HepG2 (cell line): Measurements from ENCODE around the gene ABCA13.

ENCODE experiments used
- ASH2L ChIP-seq: fragments of 300-600, 200-600 bp; sonication (generic); IDR thresholded peaks from 2 replicates; pipeline ENCODE4 v1.7.0; 2017; ENCODE audit warnings: low read depth, mild to moderate bottlenecking, moderate library complexity, mixed read lengths, low read length; ENCODE audit not compliant: insufficient read length
- CTCF ChIP-seq: sonication (generic); formaldehyde crosslinking; IDR thresholded peaks from 2 replicates; pipeline ENCODE4 v1.5.0; 2020; ENCODE audit warnings: mild to moderate bottlenecking, missing genetic modification reagents, moderate library complexity
- EZH2 ChIP-seq: conservative IDR thresholded peaks from 2 replicates; pipeline ENCODE4 v1.6.1; 2012; ENCODE audit warnings: mild to moderate bottlenecking, low read depth, low read length, moderate library complexity
- GTF2F1 ChIP-seq: fragments of 150-350 bp; IDR thresholded peaks from 2 replicates; pipeline ENCODE4 v1.6.1; 2014; ENCODE audit warnings: low read length
- HNRNPLL ChIP-seq: fragments of 200-400 bp; formaldehyde crosslinking; IDR thresholded peaks from 2 replicates; pipeline ENCODE4 v1.6.1; 2017; ENCODE audit warnings: mild to moderate bottlenecking, low read depth, low read length; ENCODE audit not compliant: poor library complexity, severe bottlenecking
- RFX1 ChIP-seq: fragments of 450-650 bp; IDR thresholded peaks from 2 replicates; pipeline ENCODE4 v1.6.1; 2017
- RFX5 ChIP-seq: IDR thresholded peaks from 2 replicates; pipeline ENCODE4 v1.6.1; 2011; ENCODE audit warnings: low read depth, low read length, improper control_type of control experiment
- ZEB1 ChIP-seq: IDR thresholded peaks from 2 replicates; pipeline ENCODE4 v1.6.1; 2012; ENCODE audit warnings: mild to moderate bottlenecking, low read depth, inconsistent platforms; ENCODE audit not compliant: insufficient replicate concordance
- ZNF746 ChIP-seq: sonication (generic); formaldehyde crosslinking; IDR thresholded peaks from 2 replicates; pipeline ENCODE4 v1.8.0; 2022; ENCODE audit warnings: mild to moderate bottlenecking, missing genetic modification reagents
- ZSCAN25 ChIP-seq: sonication (generic); formaldehyde crosslinking; IDR thresholded peaks from 2 replicates; pipeline ENCODE4 v1.8.0; 2022; ENCODE audit warnings: mild to moderate bottlenecking, missing genetic modification reagents
- TF ChIP-seq, protein P1 (sequence below): sonication (generic); formaldehyde crosslinking; IDR thresholded peaks from 2 replicates; pipeline ENCODE4 v1.8.1; 2023; ENCODE audit warnings: missing genetic modification reagents, inconsistent platforms, borderline replicate concordance
- TF ChIP-seq, protein P2 (sequence below): sonication (generic); formaldehyde crosslinking; conservative IDR thresholded peaks from 2 replicates; pipeline ENCODE4 v1.4.0; 2020; ENCODE audit warnings: missing genetic modification reagents

DNA sequence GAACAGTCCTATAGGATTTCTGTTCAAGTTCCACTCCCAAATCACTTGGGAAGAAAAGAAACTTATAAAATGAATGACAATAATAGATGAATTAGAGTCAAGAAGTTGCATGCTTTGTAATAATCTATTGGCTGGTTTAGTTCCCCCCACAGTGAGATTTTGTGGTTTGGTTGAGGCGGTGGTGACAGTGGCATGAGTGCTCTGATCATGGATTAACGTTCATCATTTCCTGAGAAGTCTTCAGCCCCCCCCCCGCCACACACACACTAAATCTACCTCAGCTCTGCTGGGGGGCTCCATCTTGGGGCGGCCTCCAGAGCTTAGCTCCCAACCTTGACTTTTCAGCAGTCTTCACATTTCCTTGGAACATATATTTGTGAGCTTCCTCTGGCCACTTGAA is 121.7 kb downstream of the ABCA13 start:
- no peak for TF ChIP-seq CTCF (CRISPR knock-in tag)
- TF ChIP-seq, protein P1, sequence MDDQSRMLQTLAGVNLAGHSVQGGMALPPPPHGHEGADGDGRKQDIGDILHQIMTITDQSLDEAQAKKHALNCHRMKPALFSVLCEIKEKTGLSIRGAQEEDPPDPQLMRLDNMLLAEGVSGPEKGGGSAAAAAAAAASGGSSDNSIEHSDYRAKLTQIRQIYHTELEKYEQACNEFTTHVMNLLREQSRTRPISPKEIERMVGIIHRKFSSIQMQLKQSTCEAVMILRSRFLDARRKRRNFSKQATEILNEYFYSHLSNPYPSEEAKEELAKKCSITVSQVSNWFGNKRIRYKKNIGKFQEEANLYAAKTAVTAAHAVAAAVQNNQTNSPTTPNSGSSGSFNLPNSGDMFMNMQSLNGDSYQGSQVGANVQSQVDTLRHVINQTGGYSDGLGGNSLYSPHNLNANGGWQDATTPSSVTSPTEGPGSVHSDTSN: no peak
- TF ChIP-seq ZSCAN25 (CRISPR knock-in tag): no peak
- TF ChIP-seq ASH2L: no peak
- no peak for TF ChIP-seq ZNF746
- no peak for TF ChIP-seq ZEB1
- TF ChIP-seq, protein P2, sequence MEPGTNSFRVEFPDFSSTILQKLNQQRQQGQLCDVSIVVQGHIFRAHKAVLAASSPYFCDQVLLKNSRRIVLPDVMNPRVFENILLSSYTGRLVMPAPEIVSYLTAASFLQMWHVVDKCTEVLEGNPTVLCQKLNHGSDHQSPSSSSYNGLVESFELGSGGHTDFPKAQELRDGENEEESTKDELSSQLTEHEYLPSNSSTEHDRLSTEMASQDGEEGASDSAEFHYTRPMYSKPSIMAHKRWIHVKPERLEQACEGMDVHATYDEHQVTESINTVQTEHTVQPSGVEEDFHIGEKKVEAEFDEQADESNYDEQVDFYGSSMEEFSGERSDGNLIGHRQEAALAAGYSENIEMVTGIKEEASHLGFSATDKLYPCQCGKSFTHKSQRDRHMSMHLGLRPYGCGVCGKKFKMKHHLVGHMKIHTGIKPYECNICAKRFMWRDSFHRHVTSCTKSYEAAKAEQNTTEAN (CRISPR knock-in tag): no peak
- no peak for TF ChIP-seq GTF2F1
- TF ChIP-seq RFX1: no peak
- TF ChIP-seq RFX5: no peak
- no peak for TF ChIP-seq EZH2
- TF ChIP-seq HNRNPLL: no peak
